GM19328 (cell line): ENCODE data around the gene SNRPB.

ENCODE experiments used
- ATAC-seq: cut with Tn5 transposase; IDR thresholded peaks from one replicate; pipeline ENCODE4 v1.9.1; 2021; ENCODE audit warnings: mild to moderate bottlenecking, moderate library complexity; ENCODE audit not compliant: unreplicated experiment

Gene SNRPB

DNA sequence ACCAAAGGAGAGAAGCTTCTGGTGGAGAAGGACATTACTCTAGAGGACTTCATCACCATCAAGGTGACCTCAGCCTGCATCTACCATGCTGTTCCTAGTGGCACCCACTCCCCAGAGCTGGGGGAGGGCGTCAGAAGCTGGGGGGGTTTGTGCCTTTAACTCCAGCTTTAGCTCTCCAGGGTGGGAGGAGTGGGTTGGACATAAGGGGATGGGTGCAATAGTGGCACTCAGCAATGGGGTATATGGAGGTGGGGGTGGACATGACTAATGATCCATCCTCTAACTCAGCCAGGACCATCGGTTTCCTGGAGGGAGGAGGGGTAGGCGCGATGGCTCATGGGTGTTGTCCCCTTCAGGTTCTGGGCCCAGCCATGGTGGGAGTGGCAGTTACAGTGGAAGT, 40.1 kb downstream of the SNRPB start:
- no peak for ATAC-seq

DNA sequence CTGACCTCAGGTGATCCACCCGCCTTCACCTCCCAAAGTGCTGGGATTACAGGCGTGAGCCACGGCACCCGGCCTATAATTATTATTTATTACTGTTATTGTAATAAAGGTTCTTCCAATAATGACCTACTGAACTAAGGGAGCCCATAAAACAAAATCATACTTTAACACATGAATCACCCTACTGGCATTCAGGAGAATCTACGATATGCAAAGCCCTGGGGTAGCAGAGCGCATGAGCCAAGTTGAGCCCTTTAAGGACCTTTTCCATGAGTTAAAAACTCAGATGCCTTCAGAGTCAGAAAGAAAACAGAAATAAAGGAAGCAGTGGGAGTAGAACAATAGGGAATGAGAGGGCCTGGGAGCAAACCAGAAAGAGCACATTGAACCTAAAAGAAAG, 41.5 kb downstream of the SNRPB start:
- ATAC-seq, result no peak

DNA sequence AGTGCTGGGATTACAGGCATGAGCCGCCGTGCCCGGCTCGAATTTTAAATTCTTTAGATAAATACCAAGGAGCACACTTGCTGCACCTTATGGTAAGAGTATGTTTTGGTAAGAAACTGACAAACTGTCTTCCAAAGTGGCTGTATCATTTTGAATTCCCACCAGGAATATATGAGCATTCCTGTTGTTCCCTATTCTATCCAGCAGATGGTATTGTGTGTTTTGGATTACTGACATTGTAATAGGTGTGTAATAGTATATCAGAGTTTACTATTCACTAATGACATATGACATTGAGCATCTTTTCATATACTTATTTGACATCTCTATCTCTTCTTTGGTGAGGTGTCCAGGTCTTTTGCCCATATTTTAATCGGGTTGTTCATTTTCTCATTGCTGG, 49.3 kb downstream of the SNRPB start:
- no peak for ATAC-seq

DNA sequence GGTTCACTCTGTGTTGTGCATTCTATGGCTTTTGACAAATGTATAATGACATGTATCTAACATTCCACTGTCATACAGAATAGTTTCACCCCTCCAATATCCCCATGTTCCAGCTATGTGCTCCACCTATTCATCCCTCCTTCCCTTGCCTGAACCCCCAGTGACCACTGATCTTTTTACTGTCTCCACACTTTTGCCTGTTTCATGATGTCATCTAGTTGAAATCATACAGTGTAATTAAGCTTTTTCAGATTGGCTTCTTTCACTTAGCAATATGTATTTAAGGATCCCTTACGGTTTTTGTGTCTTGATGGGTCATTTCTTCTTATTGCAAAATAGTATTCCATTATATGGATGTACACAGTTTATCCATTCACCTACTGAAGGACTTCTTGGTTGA, 50.1 kb downstream of the SNRPB start:
- ATAC-seq, result no peak

DNA sequence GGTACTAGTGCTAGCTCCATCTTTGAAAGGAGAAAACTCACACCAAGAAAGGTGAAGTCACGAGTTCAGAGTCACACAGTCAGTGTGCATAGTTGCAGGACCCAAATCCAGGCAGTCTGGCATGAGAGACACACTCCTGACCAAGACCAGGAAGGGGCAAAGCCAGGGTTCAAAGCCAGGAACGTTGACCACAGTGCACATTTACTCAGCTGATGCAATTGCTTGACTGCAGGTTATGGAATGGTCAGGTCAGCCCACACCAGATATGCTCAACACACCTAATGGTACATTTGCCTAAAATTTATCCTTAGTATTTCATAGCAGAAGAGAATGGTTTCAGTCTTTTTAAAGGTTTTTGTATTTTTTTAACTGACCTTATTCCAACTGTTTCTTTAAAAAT, 52.2 kb downstream of the SNRPB start:
- no peak for ATAC-seq

DNA sequence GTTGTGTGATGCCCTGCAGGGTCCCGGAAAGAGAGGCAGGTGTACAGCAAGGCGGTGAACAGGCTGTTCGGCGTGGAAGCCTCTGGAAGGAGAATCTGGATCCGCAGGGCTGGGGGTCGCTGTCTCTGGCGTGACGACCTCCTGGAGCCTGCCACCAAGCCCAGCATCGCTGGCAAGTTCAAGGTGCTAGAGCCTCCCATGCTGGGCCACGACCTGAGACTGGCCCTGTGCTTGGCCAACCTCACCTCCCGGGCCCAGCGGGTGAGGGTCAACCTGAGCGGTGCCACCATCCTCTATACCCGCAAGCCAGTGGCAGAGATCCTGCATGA, 53.4 kb downstream of the SNRPB start:
- ATAC-seq, result no peak

- ATAC-seq, result no peak
Measured at GRCh38 chr20:2416541-2417212, 53.9 kb downstream of the SNRPB start.
